Measurements from ENCODE around the gene TBR1. TPM values are rescaled to one million over a fixed set of nuclear protein-coding genes. Genes with fewer than 3 reads are reported as not detected.

The TBR1 gene
- total and polyA plus RNA-seq, 2 of the 4 experiments (the other 2 are of a cell fraction): not detected

GRCh38 chr2:161367675-161368074, 48.4 kb upstream of the TBR1 start (continued):
- TF ChIP-seq, protein P1, sequence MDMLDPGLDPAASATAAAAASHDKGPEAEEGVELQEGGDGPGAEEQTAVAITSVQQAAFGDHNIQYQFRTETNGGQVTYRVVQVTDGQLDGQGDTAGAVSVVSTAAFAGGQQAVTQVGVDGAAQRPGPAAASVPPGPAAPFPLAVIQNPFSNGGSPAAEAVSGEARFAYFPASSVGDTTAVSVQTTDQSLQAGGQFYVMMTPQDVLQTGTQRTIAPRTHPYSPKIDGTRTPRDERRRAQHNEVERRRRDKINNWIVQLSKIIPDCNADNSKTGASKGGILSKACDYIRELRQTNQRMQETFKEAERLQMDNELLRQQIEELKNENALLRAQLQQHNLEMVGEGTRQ (IDR thresholded peaks at IDR 0.05; ENCODE audit: low read depth, low read length): no peak

DNA sequence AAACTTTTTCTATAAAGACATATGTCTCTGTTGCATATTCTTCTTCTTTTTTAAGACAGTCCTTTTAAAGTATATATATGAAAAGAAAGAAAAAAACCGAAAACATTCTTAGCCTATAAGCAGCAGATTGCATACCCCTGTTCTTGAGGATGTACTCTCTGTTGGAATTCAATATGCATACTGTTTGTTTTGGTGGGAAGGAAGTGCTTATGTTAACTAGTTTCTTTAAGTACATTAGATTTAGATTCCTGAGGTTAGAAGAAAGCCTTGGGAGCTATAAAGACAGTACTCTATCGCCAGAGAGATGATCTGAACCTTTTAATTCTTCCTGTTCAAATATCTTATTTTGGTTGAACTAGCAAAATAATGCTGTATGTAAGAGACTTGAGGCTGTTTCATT, 46.8 kb upstream of the TBR1 start:
- Histone ChIP-seq H2BK20ac (ENCODE audit: low read depth, low read length) (no peak overlapping the region), H3K4me2 (ENCODE audit: low read depth, low read length) (no peak overlapping the region), H3K4me3 (ENCODE audit: insufficient read depth, low read depth, low read length) (no peak overlapping the region), H2AFZ (replicated peaks; ENCODE audit: low read length, poor library complexity) (no peak overlapping the region), H3K9me3 (ENCODE audit: control insufficient read depth, insufficient read depth, low read length) (no peaks in the 10 kb centered on the region), H3K23ac (ENCODE audit: low read depth, low read length) (no peak overlapping the region), H4K91ac (ENCODE audit: insufficient read depth, low read depth, low read length) (no peak overlapping the region), H3K56ac (ENCODE audit: extremely low read depth, insufficient read depth, low read length) (no peak overlapping the region), H3K79me1 (ENCODE audit: low read depth in 1 of 2, low read length in 2 of 2) (peaks cover 6 to 33% of the 10 kb centered on the region in 2 experiments; a peak in 3 of 4 replicates), H4K8ac (ENCODE audit: low read depth in 2 of 2, low read length in 2 of 2) (no peak overlapping the region), H2BK5ac (ENCODE audit: low read depth, low read length, poor library complexity, severe bottlenecking) (no peak overlapping the region), H3K9me1 (ENCODE audit: insufficient read depth, low read length) (no peaks in the 10 kb centered on the region; the same call in 1 of the 2 replicates), H4K20me1 (ENCODE audit: insufficient read depth, low read length) (no peaks in the 10 kb centered on the region; the same call in 1 of the 2 replicates), H4K5ac (ENCODE audit: low read depth, low read length) (no peak overlapping the region), H3K4me1 (ENCODE audit: control insufficient read depth, insufficient read depth, low read length) (no peaks in the 10 kb centered on the region), H2AK5ac (ENCODE audit: low read depth, low read length) (no peak overlapping the region), H3K4ac (ENCODE audit: low read depth, low read length) (no peak overlapping the region), H2BK15ac (ENCODE audit: low read depth, low read length) (no peak overlapping the region), H3K9ac (ENCODE audit: low read depth, low read length) (no peak overlapping the region), H3K18ac (ENCODE audit: low read depth, low read length) (no peak overlapping the region), H2BK120ac (ENCODE audit: low read depth, low read length) (no peak overlapping the region), H3K27me3 (ENCODE audit: control insufficient read depth, insufficient read depth, low read length) (no peaks in the 10 kb centered on the region), H3K27ac (ENCODE audit: insufficient read depth, low read length) (no peak overlapping the region), H3K14ac (replicated peaks; ENCODE audit: low read depth, low read length) (no peak overlapping the region), H2AK9ac (replicated peaks; ENCODE audit: low read depth, low read length, poor library complexity) (no peak overlapping the region), H3K36me3 (ENCODE audit: control insufficient read depth, insufficient read depth, low read length) (peaks cover 2% of the 10 kb centered on the region)
- dilution Hi-C loops (cut with HindIII; ENCODE audit: low sequenced_read_pairs, unreplicated experiment) (no loop called here), intact Hi-C loops (cut with micrococcal nuclease) (no loop called here), in situ Hi-C loops (cut with MboI; ENCODE audit: low sequenced_read_pairs) (no loop called here)
- peak; percentile 8 for DNase-seq
- CTCF ChIA-PET: interaction anchor here (1.4 kb wide), 1 partner anchor 17 kb away, joined by 3 read pairs; no protein-coding TSS in a partner anchor
- POLR2A ChIA-PET (ENCODE audit: unreplicated experiment): no interaction called here
- WGBS, 2 experiments (ENCODE audit: extremely low coverage in 2 of 2, insufficient read length in 1 of 2): no CpG with 5 or more reads among the region's 2 CpGs
- no TSS peak for BruUV-seq (replicated peaks)
- TF ChIP-seq RAD21 (IDR thresholded peaks at IDR 0.05; ENCODE audit: low read length) (no peak), POLR2A (IDR thresholded peaks at IDR 0.05; ENCODE audit: low read depth, low read length) (no peak), SMC3 (IDR thresholded peaks at IDR 0.05; ENCODE audit: low read depth, low read length) (no peak), MXI1 (IDR thresholded peaks at IDR 0.05; ENCODE audit: borderline replicate concordance, low read depth, low read length) (no peak), FOS (IDR thresholded peaks at IDR 0.05; ENCODE audit: low read depth, low read length) (no peak), CHD1 (IDR thresholded peaks at IDR 0.05; ENCODE audit: low read depth, low read length) (no peak), MAFK (IDR thresholded peaks at IDR 0.05; ENCODE audit: low read depth, low read length) (no peak), NFE2L2 (IDR thresholded peaks at IDR 0.05; ENCODE audit: low read depth, low read length) (no peak), RFX5 (IDR thresholded peaks at IDR 0.05; ENCODE audit: low read depth, low read length) (no peak), MAZ (IDR thresholded peaks at IDR 0.05; ENCODE audit: borderline replicate concordance, low read depth, low read length) (no peak), CEBPB (IDR thresholded peaks at IDR 0.05; ENCODE audit: low read depth, low read length) (no peak)
- TF ChIP-seq, protein P2, sequence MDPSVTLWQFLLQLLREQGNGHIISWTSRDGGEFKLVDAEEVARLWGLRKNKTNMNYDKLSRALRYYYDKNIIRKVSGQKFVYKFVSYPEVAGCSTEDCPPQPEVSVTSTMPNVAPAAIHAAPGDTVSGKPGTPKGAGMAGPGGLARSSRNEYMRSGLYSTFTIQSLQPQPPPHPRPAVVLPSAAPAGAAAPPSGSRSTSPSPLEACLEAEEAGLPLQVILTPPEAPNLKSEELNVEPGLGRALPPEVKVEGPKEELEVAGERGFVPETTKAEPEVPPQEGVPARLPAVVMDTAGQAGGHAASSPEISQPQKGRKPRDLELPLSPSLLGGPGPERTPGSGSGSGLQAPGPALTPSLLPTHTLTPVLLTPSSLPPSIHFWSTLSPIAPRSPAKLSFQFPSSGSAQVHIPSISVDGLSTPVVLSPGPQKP (IDR thresholded peaks at IDR 0.05; ENCODE audit: borderline replicate concordance, low read depth, low read length): no peak
- ATAC-seq (ENCODE audit: low read depth): peak; percentile 54
